HG03064 (cell line): Measurements from ENCODE around the gene PCNX4.
A peak's percentile ranks its signal among the peaks of the same experiment; 100 is the strongest.

Experiments used
- ATAC-seq: cut with Tn5 transposase; IDR thresholded peaks from one replicate; pipeline ENCODE4 v1.9.1; 2021; ENCODE audit warnings: low read depth; ENCODE audit not compliant: unreplicated experiment

Gene PCNX4

GRCh38 chr14:60170948-60171347 is 79.2 kb downstream of the PCNX4 start:
- no peak for ATAC-seq

- ATAC-seq, result no peak
Observed at GRCh38 chr14:60171690-60172089, 80.0 kb downstream of the PCNX4 start.

GRCh38 chr14:60174352-60175254 is 82.9 kb downstream of the PCNX4 start:
- ATAC-seq, result no peak

- no peak for ATAC-seq
Observed at GRCh38 chr14:60175255-60175902, 83.7 kb downstream of the PCNX4 start.

GRCh38 chr14:60178164-60178563 is 86.4 kb downstream of the PCNX4 start:
- ATAC-seq, result no peak

GRCh38 chr14:60178820-60179219 is 87.1 kb downstream of the PCNX4 start:
- no peak for ATAC-seq

GRCh38 chr14:60179431-60179869 is 87.7 kb downstream of the PCNX4 start:
- ATAC-seq, result no peak

GRCh38 chr14:60183138-60183537 is 91.4 kb downstream of the PCNX4 start:
- ATAC-seq, result no peak

GRCh38 chr14:60183741-60184140 is 92.0 kb downstream of the PCNX4 start:
- ATAC-seq, result peak; percentile 65

GRCh38 chr14:60184146-60184904 is 92.6 kb downstream of the PCNX4 start:
- no peak for ATAC-seq

GRCh38 chr14:60184905-60185555 is 93.3 kb downstream of the PCNX4 start:
- no peak for ATAC-seq

GRCh38 chr14:60188115-60188514 is 96.4 kb downstream of the PCNX4 start:
- ATAC-seq, result no peak

- no peak for ATAC-seq
Observed at GRCh38 chr14:60188696-60189095, 97.0 kb downstream of the PCNX4 start.

GRCh38 chr14:60189923-60190840 is 98.5 kb downstream of the PCNX4 start:
- no peak for ATAC-seq

- ATAC-seq, result no peak
Observed at GRCh38 chr14:60195179-60195810, 103.6 kb downstream of the PCNX4 start.

GRCh38 chr14:60196291-60196690 is 104.6 kb downstream of the PCNX4 start:
- ATAC-seq, result no peak

- no peak for ATAC-seq
Observed at GRCh38 chr14:60197629-60198303, 106.0 kb downstream of the PCNX4 start.

- no peak for ATAC-seq
Observed at GRCh38 chr14:60199321-60199720, 107.6 kb downstream of the PCNX4 start.
